Right ventricle myocardium superior (tissue), 1 donor: ENCODE measurements around the gene FNDC11. TPM values are rescaled to one million over a fixed set of nuclear protein-coding genes. Genes with fewer than 3 reads are reported as not detected.

Experiments
- ATAC-seq: fragments of 200-7000 bp; cut with Tn5 transposase; one replicate; pipeline ENCODE4 v1.9.1; 2020; ENCODE audit warnings: mild to moderate bottlenecking; ENCODE audit not compliant: poor library complexity
- DNase-seq: peaks from one replicate; pipeline ENCODE4 v3.0.0-alpha.2; 2020
- intact Hi-C: fragments of 100-400 bp; cut with DNase I; formaldehyde crosslinking; loops from one replicate; pipeline ENCODE4 v1.11.2; 2022
- total RNA-seq: library from RNA; stranded (reverse); fragmentation: NEBNext Ultra II Directional; extraction: Animal tissue kit (Norgen Biotek cat#: 25700); gene quantifications from one replicate; pipeline ENCODE4 v1.2.1, GENCODE V29; 2021
- donor health status: DM: no; HTN: yes; CAD: no; lungs with severe emphysema.

Gene FNDC11
- total RNA-seq, 1 donor from 2014 or later: 0.11 TPM

GRCh38 chr20:63522091-63522868 lies 31.7 kb upstream of the FNDC11 start:
- ATAC-seq (no peak), DNase-seq (peak; percentile 39)
- intact Hi-C loops: no loop called here

DNA sequence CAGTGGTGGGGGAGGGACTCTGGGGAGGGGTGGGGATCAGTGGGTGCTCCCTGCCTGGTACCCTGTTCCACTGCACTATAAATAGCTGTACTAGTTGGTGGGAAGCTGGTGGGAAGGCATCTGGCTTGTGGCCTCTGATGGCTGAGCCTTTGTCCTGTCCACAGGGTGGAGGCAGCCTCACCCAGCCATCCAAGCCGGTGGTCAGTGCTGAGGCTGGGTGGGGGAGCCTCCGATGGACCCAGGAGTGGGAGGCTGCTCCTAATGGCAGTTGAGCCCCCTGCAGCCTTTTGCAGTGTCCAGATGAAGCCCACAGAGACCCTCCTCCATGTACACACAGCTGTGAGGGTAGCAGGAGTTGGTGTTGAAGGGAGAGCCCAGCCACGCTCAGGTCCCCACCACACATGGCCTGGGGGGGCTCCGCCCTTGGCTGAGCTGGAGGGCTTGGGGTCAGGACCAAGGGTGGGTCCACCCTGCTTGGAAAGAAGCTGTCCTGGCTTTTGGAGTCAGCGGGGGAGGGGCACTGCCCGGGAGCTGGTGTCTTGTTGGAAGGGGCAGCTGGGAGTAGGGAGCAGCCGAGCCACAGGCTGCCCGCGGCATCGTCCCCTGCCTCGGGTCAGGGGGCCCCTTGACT lies 30.9 kb upstream of the FNDC11 start:
- DNase-seq: peak; percentile 42
- ATAC-seq: no peak
- intact Hi-C loops: no loop called here

GRCh38 chr20:63525185-63525584 lies 28.8 kb upstream of the FNDC11 start:
- ATAC-seq (no peak), DNase-seq (no peak)
- intact Hi-C loops: no loop called here

DNA sequence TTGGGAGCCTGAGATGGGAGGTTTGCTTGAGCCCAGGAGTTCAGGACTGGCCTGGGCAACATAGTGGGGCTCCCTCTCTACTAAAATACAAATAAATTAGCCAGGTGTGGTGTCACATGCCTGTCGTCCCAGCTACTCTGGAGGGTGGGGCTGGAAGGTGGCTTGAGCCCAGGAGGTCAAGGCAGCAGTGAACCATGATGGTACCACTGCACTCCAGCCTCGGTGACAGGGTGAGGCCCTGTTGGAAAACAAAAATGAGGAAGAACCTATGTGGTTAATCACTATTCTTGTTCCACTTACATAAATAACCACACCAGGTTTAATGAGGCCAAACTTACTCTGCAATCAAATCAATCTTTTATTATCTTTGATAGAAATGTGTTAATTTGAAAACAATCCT lies 28.0 kb upstream of the FNDC11 start:
- ATAC-seq (no peak), DNase-seq (no peak)
- intact Hi-C loops: no loop called here

GRCh38 chr20:63527184-63527583 lies 26.8 kb upstream of the FNDC11 start:
- DNase-seq (no peak), ATAC-seq (no peak)
- intact Hi-C loops: no loop called here

GRCh38 chr20:63529180-63529860 lies 24.6 kb upstream of the FNDC11 start:
- no peak for DNase-seq
- intact Hi-C loops: no loop called here
- ATAC-seq: no peak

DNA sequence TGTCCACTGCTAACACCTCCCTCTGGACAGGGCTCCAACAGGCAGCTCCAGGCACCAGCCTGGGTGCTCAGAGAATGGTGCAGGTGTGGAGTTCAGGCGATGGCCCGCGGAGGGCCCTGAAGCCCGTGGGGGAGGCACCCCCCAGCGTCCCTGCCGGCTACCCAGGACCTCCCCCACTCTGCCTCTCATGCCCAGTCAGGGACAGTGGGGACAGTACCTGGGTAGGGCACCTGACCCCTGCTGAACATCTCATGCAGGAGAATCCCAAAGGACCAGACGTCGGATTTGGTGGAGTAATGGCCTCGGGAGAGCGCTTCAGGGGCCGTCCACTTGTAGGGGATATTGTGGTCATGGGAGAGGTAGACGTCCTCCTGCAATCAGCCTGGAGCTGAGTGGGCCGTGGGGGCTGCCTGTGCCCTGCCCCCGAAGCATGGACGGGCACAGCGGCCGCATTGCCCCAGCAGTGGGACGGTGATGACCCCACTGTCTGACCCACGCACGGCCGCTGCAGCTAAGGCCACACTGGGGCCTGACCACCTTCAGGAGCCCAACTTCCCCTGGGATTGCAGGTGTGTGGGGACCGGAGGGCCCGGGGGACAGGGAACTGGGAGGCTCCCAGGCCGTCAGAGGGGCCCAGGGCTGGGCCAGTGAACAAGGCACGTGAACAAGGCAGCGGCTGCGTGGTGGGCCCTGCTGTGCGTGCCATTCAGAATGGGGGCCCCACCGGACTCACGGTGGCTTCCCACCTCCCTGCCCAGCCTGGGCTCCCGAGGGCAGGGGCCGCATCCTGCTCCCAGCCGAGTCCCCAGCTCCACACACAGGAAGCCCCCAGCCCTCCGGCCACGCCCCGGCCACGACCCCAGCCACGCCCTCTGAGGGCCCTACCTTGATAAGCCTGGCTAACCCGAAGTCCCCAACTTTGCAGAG lies 23.8 kb upstream of the FNDC11 start:
- intact Hi-C loops: no loop called here
- DNase-seq: peak; percentile 33
- no peak for ATAC-seq

DNA sequence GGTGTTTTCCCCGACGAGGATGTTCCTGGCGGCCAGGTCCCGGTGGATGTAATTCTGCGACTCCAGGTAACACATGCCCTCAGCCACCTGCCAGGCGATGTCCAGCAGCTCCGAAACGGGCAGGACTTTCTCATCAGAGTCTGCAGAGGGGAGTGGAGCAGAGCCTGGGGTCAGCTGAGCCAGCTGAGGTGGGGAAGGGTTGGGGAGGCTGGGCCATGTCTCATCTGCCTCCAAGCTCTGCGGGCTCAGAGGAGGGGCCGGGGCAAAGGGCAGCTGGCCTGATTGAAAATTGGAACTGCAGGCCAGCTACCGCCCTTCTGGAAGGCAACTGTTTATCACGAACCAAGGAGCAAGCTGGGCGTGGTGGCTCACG lies 23.2 kb upstream of the FNDC11 start:
- intact Hi-C loops: no loop called here
- no peak for ATAC-seq
- DNase-seq: no peak

DNA sequence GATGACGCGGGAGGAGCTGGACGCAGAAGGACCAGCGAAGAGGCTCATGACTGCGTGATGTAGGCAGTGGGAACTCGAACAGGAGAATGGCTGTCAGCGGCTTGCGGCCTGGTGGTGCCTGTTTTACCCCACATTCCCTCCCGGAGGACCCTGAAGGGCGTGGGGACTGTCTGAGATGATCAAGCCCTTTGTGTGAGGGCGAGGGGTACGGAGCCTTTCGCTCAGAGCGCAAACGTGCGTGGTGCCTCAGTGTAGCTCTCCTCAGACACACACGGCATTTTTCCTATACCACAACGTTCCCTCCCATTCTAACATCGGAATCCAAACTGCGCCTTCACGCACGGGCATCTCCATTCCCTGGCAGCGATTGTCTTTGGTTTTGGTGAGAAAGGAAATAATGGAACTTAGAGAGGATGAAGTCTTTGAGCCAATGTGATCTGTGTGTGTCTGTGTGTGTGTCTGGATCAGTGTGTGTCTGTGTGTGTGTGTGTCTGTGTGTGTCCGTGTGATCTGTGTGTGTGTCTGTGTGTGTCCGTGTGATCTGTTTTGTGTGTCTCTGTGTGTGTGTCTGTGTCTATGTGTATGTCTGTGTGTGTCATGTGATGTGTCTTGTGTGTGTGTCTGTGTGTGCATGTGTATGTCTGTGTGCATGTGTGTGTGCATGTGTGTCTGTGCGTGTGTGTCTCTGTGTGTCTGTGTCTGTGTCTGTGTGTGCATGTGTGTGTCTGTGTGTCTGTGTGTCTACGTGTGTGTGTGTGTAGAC lies 22.1 kb upstream of the FNDC11 start:
- intact Hi-C loops: no loop called here
- DNase-seq (no peak), ATAC-seq (no peak)

DNA sequence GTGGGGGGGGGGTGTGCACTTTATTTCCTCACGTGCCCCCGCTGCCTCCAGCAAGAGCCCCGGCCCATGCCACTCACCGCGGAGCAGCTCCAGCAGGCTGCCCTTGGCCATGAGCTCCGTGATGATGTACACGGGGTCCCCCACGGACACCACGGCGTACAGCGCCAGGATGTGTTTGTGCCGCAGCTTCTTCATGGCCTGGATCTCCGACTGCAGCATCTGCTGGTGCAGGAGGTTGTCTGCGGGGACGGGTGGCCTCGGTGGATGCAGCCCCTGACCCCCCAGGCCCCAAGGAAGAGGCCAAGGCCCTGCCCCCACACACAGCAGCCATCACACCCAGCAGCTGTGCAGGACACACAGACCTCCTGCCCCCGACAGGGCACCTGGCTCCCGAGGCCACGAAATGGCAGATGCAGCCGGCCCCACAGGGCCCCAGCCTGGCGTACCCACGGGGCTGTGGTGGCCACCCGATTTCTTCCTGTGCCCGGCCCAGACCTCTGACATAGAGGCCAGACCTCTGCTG lies 21.4 kb upstream of the FNDC11 start:
- intact Hi-C loops: no loop called here
- peak; percentile 37 for DNase-seq
- no peak for ATAC-seq

- no peak for ATAC-seq
- intact Hi-C loops: no loop called here
- no peak for DNase-seq
These were observed 20.6 kb upstream of the FNDC11 start for GRCh38 chr20:63533388-63533787.

DNA sequence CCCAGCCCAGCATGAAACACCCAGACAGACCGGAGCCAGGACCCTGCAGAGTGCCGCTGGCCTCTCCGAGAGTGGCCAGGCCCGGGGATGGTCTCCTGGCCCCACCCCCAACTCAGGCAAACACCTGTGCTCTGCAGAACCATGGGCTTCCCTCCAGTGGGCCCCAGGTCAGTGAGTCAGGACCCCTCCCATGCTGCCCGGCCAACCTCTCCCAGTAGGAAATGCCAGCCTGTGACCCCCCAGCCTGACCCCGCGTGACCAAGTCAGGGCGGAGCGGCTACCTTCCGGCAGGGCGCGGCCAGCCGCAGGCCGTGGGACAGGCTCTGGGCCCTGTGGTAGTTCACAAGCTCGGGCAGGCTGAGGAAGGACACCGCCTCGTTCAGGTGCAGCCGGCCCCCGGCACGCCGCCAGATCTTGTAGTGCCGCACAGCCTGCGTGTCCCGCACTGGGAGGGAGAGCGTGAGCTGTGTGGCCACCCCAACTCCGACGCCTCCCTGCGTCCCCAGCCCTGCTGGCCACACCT lies 20.0 kb upstream of the FNDC11 start:
- intact Hi-C loops: no loop called here
- DNase-seq (no peak), ATAC-seq (no peak)

- ATAC-seq (no peak), DNase-seq (no peak)
- intact Hi-C loops: no loop called here
These were observed 19.5 kb upstream of the FNDC11 start for GRCh38 chr20:63534427-63534830.

DNA sequence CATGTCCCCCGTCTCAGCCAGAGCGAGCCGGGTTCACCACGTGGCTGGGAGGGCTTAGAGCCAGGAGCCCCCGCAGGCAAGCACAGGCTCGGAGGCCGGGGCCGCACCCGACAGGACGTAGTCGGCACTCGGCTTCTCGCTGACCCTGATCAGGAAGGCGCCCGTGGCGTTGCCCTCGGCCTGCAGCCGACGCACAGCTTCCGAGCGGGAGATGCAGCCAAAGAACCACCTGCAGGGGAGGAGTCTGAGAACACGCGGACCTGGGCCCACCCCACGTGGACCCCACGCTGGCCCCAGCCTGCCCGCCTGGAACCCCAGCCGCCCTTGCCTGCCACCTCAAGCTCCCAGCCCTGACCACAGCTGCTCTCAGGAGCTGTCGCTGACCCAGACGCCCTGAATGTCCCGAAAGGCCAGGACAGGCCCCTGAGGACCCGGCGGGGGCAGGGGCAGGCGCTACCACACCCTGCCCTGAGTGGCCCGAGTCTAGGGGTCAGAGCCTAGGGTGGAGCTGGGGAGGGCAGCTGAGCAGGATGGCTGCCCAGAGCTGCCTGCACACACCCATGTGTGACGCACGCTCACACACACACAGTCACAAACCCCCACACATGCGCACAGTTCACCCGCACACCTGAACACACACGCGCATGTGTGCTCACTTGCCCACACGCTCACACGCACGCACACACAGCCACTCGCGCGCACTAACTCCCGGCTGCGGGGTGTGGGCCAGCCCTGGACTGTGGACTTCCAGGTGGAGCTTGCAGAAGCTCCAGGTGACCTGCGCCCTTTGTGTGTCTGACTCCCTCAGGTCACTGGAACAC lies 18.9 kb upstream of the FNDC11 start:
- peak; percentile 37 for DNase-seq
- intact Hi-C loops: loop anchor here (5.0 kb wide), 1 partner anchor 77 kb away; no protein-coding TSS in a partner anchor
- ATAC-seq: no peak

DNA sequence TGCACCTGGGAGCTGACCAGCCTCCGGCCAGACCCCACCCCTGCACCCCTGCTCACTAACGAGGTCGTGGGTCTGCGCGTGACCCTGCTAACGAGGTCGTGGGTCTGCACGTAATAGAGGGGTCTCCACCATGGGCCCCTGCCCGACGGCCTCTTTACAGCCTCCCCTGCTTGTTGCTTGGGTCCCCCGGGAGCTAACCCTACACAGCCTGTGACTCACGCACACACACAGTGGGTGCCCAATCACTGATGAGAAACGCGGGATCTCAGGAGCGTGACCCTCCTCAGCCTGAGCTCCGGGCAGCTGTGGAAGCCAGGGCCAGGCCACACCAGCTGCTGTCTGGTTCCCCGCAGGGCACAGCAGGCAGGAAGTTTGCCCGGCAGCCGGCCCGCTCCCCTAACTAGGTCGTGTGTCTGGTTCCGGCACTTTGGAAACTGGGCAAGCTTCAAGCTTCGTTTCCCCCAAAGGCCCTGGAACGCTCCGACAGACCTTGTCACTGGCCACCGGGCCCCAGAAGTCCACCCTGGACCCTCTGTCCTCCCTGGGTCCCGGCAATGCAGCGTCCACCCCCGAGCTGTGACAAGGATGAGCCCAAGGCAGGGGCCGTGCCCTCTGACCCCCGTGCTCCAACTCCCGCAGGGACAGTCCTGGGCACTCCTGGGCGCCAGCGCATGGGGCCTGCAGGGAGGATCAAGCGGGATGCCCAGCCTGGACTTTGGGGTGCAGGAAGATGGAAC lies 17.6 kb upstream of the FNDC11 start:
- no peak for ATAC-seq
- intact Hi-C loops: loop anchor here (5.0 kb wide), 1 partner anchor 76 kb away; no protein-coding TSS in a partner anchor
- peak; percentile 41 for DNase-seq

DNA sequence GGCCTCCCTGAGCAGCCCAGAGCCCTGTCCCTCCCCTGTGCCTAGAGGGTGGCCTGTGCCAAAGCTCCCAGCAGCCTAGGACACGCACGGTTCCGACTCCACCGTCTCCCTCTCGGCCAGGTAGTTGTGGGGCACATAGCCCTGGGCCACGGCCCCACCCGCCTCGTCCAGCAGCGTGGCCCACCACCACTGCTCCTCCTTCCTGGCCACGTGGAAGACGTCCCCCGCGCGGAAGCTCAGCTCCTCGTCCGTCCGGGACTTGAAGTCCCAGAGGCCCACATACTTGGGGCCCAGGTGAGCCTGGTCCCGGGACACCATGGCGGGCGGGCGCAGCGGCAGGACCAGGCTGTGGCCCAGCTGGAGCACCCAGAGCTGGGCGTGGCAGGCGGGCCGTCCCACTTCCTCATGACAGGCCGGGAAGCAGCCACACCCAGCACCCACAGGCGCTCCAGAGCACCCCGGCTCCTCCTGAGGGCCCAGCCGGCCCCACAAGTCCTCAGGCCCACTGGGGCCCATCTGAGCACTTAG lies 16.9 kb upstream of the FNDC11 start, which contains the start of gene PTK6:
Gene PTK6 (minus strand): TSS at position 380 of the 528 bp plus-strand sequence. CDS start 62 bp downstream, at position 318.
- ATAC-seq: peak; percentile 41
- intact Hi-C loops: loop anchor here (5.0 kb wide), 1 partner anchor 75 kb away; no protein-coding TSS in a partner anchor
- DNase-seq: peak; percentile 81
